Measurements from ENCODE around the gene DOK6.
A peak's percentile ranks its signal among the peaks of the same experiment; 100 is the strongest.

The DOK6 gene

GRCh38 chr18:69557282-69557681 lies 156.6 kb downstream of the DOK6 start:
- no peak for DNase-seq

DNA sequence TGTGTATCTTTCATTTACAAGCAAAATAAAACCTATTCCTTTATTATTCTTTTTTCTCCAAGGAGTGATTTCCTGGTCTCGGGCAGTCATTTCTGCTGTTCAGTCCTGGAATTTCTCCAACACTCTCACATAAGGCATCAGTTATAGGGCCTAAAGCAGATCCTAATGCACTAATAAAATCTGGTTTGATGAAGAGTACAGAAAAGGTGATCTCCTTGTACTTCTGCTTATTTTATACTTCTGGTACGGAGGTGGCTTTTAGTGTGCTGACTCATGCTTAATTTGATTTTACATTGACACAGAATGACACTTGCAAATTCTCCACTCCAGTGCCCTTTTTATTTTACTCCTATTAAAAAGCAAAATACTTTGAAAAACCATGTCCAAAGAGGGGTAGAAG lies 157.4 kb downstream of the DOK6 start:
- no peak for DNase-seq

DNA sequence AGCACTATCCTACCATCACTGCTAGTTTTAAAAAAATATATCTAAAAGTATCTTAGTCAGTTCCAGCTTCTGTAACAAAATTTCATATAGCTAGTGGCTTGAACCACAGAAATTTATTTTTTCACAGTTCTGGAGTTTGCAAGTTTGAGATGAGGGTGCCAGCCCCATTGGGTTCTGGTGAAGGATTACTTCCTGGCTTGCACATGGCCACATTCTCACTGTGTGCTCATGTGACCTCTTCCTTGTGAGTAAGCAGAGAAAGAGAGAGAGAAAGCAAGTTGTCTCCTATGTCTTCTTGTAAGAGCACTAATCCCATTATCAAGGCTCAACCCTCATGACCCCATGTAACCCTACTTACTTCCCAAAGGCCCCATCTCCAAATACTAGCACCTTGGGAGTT lies 158.9 kb downstream of the DOK6 start:
- no peak for DNase-seq

GRCh38 chr18:69564602-69565001 lies 163.9 kb downstream of the DOK6 start:
- no peak for DNase-seq

- no peak for DNase-seq
Observed at GRCh38 chr18:69567813-69568488, 167.3 kb downstream of the DOK6 start.

DNA sequence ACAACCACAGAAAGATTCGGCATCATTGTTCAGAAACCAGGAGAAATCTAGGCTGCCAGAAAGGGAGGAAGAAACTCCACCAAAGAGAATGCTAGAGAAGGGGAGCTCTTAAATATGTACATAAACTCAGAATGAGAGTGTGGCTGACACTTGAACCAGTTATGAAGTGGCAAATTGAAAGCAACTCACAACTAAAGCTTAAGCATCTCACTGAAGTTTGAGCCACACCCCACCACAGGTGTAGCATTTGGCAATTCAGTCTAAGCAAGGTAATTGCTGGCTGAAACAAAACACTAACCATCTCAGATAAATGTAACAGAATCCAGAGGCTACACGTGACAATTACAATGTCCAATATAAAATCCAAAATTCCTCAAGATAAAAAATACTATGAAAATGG lies 168.4 kb downstream of the DOK6 start:
- no peak for DNase-seq

DNA sequence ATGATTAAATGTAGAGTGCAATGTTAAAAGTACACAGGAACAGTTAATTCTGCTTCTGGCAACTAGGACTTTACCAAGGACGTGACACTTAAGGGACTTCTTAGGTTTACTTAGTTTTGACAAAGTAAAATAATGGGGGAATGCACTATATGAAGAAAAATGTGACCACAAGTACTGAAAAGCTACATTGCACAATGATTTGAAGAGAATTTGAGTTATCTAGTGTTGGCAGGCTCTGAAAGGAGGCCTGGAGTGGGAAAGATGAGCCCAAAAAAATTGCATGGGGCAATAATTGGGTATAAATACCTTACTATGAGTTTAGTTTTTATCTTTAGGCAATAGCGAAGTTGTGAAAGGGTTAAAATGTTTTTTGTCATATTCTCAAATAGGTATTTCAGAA lies 173.7 kb downstream of the DOK6 start:
- DNase-seq, result no peak

DNA sequence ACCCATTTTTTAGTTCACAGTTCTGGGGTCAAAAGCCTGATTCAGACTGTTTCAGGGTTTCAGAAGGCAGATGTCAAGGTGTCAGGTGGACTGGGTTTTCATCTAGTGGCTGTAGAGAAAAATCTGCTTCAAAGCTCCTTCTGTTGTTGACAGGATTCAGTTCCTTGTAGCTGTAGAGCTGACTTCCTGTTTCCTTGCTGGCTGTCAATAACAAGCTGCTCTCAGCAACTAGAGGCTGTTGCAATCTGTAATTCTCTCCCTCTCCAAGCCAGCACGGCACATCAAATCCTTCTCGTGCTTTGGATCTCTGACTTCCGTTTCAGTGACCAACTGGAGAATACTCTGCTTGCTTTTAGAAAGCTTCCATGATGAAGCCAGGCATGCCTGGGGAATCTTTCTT lies 179.4 kb downstream of the DOK6 start:
- DNase-seq, result no peak

DNA sequence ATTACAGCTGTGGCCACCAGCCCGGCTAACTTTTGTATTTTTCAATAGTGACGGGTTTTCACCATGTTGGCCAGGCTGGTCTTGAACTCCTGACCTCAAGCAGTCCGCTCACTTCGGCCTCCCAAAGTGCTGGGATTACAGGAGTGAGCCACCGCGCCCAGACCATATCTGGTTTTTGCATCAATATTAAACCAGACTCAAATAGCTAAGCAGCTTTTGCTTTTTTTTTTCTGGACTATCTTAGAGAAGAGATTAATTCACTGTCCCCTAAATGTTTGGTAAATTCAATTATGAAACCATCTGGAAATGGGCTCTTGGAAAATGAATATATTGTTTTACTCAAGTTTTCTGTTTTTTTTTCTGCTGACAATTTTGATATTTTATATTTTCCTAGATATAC lies 183.7 kb downstream of the DOK6 start:
- DNase-seq, result no peak

GRCh38 chr18:69585696-69586095 lies 185.0 kb downstream of the DOK6 start:
- no peak for DNase-seq

DNA sequence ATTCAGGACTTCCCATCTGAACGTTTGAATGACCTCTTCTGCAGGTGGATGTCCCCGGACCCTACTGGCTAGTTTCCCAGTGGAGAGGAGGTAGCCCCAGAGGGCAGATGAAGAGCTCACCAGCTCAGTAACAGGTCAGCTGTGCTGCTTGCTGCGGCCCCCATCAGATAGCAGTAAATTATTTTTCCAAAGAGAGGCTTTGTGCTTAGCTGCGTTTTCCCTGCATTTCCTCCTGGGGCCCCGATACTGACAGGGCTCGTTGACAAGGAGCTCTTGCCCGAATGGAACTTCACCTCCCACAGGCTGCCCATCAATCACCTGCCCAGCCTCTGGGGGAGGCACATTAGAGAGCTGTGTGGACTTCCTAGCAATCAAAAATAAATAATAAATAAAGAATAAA lies 185.8 kb downstream of the DOK6 start:
- no peak for DNase-seq

- no peak for DNase-seq
Observed at GRCh38 chr18:69588301-69588700, 187.6 kb downstream of the DOK6 start.

- no peak for DNase-seq
Observed at GRCh38 chr18:69590150-69590549, 189.5 kb downstream of the DOK6 start.

GRCh38 chr18:69596345-69596744 lies 195.7 kb downstream of the DOK6 start:
- peak; percentile 3 for DNase-seq

- DNase-seq, result no peak
Observed at GRCh38 chr18:69597561-69597960, 196.9 kb downstream of the DOK6 start.

- DNase-seq, result peak; percentile 34
Observed at GRCh38 chr18:69599377-69599776, 198.7 kb downstream of the DOK6 start.

GRCh38 chr18:69612242-69612641 lies 211.6 kb downstream of the DOK6 start:
- no peak for DNase-seq

GRCh38 chr18:69616114-69616513 lies 215.4 kb downstream of the DOK6 start:
- DNase-seq, result no peak

GRCh38 chr18:69617408-69617807 lies 216.7 kb downstream of the DOK6 start:
- DNase-seq, result no peak

- no peak for DNase-seq
Observed at GRCh38 chr18:69617888-69618287, 217.2 kb downstream of the DOK6 start.

DNA sequence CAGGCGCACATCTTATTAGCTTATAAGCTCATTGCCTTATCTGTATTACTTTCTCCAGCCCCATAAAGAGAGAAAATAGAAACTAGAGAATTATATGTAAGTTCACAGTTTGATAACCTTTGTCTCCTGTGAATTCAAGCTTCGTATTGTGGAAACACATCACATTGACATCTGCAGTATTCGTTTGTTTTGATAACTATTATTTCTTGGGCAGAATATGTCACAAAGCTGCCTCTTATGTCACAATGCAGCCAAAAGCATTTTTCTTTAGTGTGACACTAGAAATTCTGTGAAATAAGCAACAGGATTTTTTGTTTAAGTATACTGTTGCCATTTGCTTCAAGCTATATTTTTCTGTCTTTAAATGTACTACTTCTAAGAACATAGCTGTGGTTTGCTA lies 221.5 kb downstream of the DOK6 start:
- DNase-seq, result no peak

DNA sequence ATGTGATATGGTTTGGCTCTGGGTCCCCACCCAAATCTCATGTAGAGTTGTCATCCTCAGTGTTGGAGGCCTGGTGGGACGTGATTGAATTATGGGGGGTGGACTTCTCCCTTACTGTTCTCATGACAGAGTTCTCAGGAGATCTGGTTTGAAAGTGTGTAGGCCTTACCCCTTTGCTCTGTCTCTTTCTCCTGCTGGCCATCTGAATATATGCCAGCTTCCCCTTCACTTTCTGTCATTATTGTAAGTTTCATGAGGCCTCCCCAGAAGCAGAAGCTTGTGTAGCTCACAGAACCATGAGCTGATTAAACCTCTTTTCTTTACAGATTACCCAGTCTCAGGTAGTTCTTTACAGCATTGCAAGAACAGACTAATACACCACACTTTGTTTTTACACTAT lies 222.3 kb downstream of the DOK6 start:
- DNase-seq, result no peak

- no peak for DNase-seq
Observed at GRCh38 chr18:69626171-69626570, 225.5 kb downstream of the DOK6 start.

- DNase-seq, result no peak
Observed at GRCh38 chr18:69626643-69627242, 226.1 kb downstream of the DOK6 start.

DNA sequence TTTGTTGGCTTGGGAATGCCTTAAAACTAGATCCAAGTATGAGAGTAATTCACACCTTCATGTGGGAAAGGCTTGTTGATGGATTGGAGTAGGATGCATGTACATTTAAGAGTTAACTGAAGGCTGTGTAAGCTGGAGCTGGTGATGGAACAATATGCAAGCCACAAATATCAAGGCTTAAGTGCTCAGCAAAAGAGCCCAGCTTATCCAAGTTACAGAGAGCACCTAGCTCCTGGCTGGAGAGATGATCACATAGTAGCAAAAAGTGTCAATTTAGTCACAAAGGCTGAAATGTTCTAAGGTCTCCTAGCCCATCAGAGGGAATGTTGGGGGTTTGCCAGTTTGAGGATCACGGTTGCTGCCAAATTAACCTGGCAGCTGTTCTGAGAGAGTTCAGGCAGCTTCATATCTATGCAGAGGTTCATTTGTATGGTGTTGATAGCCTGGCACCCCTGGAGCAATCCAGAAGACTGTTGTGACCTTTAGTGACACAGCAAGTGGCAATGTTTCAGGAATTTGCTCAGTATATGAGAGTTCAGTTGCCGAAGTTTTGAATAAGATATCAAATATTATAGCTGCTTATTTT lies 228.2 kb downstream of the DOK6 start:
- DNase-seq, result peak; percentile 8
